HG02763 (cell line): ENCODE measurements around the gene HPCAL4.

ENCODE experiments used
- ATAC-seq: cut with Tn5 transposase; IDR thresholded peaks from one replicate; pipeline ENCODE4 v1.9.1; 2021; ENCODE audit warnings: mild to moderate bottlenecking, moderate library complexity; ENCODE audit not compliant: unreplicated experiment

HPCAL4 gene

DNA sequence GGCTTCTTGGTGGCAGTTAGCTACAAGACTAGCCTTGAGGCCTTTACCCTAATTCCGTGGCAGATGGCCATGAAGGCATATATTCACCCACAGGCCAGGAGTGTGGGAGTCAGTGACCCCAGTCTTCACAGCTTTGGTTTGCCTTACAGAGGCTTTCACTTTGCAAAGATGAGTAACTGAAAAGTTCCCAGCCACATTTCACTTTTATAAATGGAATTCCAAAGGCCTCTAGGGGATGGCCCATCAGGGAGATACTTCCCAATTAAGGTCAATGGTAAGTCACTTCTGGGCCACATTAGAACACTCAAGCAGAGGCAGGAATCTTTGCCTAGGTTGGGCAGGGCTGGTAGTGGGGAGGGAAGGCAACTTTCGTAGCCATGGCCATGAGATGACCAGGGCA, 38.7 kb downstream of the HPCAL4 start:
- no peak for ATAC-seq

DNA sequence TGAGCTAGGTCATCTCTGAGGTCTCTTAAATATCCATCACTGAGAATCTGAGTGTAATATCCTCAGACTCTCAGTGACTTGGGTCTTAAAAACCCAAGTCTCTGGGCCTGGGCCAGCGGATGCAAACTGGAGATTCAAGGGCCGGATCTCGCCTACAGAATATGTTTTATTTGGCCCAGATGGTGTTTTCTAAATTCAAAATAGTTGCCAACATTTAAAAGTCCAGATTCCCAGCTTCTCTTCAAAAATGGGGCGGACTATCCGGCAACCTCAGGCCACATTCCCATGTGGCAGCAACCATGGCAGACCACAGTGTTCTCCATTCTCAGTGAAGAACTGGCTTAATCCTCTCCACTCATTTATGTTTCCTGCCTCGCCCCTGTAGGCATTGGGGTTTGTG, 39.1 kb downstream of the HPCAL4 start:
- ATAC-seq = no peak

DNA sequence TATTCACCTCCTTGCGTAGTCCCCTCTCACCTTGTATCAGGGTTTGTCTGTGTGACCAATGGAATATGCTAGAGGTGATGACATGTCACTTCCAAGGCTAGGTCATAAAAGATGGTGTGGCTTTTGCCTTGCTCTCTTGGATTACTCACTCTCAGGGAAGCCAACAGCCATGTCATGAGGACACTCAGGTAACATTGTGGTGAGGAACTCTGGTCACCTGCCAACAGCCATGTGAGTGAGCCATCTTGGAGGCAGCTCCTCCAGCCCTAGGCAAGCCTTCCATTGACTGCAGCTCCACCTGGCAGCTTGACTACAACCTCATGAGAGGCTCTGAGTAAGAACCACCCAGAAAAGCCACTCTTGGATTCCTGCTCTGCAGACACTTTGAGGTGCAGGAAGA, 40.8 kb downstream of the HPCAL4 start:
- ATAC-seq = no peak

DNA sequence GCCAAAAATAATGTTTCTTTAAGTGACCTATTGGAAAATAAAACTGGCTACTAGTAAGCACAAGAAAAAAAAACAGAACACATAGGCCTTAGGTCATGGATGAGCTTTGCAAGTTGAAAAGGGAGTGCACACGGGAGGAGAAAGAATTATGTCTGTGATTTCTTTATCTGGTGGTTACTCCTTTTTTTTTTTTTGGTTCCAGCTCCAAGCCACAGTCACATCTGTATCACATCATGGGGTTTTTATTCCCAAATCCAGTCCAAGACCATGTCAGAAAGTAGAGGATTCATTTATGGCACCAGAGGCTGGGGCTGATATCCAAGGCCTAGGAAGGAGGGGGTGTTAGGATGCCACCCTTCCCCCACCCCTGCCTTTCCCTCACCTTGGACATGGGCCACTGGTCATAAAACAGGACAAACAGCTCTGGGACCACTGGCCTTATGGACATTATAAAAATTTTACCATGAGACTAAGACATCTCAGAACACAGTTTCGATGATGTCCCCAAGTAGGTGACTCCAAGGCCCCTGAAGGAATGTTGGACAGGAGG, 41.5 kb downstream of the HPCAL4 start:
- no peak for ATAC-seq

DNA sequence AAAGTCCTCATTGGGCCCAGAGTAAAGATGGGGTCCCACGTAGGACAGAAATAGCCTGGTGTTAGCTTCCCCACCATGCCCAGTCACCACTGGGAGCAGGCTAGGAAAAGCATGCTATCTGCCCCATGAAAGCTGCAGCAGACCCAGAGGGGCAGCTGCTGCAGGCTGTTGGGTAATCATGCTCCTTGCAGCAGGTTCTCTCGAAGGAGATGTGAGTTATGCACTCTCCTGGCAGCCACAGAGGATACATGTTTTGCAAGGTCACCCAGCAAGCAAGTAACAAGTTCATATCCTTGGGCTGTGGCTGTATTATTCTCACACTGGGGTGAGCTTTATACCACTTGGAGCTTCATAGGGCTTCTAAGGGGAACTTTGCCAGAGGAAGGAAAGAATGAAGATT, 42.7 kb downstream of the HPCAL4 start:
- no peak for ATAC-seq

DNA sequence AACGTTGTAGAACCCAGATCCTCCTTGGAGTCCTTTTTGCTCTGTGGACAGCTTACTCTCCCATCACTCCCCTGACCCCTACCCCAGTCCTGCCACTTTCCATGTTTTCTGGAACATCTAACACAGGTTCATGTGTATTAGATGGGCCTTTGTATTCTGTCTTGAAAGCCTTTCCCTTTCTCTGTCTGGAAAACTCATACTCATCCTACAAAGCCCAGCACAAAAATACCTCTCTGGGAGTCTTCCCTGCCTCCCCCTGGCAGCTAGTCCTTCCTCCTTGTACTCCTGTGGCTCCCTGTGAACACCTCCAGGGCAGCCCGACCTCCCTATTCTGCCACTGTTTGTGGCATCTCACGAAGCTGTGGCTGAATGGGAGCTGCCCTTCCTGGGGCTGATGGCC, 44.0 kb downstream of the HPCAL4 start:
- ATAC-seq = no peak

DNA sequence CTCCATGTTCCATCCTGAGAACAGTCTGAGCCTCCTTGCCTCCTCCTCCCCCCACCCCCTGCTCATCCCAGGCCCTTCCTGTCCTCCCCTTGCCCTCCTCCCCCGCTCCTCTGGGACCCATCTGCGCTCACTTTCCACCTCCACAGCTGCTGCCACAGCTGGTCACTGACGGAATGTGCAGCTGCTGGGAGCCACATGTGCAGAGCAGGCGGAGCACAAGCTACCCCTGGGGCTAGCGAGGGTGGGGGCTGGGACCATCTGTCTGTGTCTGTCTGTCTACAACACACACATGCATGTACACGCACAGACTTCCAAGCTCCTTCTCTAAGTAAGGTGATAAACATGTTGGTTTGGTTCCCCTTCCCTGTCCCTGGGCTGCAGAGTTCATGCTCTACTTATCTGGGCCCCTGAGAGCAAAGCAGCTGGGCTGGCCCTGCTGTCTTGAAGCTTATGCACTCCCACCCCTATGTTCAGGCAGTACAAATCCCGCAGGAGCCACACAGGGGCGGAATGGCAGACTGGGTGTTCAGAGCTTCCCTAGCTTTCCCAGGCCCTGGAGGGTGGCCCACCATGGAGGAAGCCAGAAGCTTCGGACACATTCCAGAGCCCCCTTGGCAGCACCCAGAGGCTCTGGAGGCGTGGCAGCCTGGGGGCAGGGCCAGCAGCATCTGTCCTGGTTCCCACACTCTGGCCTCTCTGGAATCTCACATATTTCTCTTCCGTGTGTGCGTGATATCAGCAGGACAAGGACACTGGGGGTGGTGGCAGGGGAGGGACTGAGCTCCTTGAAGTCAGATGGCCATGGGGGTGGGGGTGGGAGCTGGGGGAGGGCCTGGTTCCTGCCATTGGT, 44.8 kb downstream of the HPCAL4 start:
- ATAC-seq = no peak

DNA sequence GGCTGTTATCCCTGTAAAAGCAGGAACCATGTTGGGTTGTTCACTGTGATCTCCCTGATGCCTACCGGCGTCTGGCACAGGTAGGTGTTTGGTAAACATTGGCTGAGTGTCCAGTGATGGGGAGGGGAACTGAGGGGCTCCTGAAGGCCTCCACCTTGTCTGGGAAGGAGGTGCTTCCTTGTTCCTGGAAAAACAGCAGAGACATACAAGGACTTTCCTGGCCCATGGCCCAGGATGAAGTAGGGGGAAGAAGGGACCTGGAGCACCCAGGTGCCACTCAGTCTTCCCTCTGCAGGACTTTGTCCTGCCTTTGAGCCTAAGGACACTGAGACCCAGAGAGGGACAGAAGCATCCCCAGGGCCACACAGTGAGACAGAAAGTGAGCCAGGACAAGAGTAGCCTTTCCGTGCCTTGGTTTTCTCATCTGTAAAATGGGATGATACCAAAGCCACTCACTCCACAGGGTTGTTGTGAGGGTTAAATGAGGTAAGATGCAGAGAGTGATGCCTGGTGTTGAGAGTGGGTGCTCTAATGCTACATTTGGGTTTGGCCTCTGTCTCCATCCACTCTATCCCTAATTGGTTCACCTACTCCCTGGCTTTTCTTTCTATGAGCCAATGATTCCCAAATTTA, 45.7 kb downstream of the HPCAL4 start:
- ATAC-seq = no peak

DNA sequence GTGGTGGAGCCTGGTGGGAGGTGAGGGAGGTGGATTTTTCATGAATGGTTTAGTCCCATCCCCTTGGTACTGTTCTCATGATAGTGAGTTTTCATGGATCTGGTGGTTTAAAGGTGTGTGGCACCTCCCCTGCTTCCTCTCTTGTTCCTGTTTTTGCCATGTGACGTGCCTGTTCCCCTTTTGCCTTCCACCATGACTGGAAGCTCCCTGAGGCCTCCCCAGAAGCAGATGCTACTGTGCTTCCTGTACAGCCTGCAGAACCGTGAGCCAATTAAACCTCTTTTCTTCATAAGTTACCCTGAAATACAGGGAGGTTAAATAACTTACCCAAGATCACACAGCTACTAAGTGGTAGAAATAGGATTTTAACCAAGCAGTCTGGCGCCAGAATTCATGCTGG, 47.5 kb downstream of the HPCAL4 start:
- ATAC-seq = no peak

DNA sequence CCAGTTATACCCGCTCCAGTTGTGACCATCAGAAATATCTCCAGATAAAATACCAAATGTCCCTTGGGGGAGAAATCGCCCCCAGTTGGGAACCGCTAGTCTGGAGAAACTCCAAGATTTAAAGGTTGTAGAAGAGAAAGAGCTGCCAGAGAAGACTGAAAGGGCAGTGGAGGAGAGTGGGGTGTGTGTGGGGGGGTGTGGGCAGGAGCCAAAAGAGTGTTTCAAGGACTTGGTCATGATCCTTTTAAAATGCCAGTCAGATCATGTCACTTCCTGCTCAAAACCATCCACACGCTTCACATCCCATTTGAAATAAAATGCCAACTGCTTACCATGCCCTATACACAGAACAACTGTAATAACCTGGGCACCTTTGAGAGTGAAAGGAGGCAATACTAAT, 48.4 kb downstream of the HPCAL4 start:
- no peak for ATAC-seq

DNA sequence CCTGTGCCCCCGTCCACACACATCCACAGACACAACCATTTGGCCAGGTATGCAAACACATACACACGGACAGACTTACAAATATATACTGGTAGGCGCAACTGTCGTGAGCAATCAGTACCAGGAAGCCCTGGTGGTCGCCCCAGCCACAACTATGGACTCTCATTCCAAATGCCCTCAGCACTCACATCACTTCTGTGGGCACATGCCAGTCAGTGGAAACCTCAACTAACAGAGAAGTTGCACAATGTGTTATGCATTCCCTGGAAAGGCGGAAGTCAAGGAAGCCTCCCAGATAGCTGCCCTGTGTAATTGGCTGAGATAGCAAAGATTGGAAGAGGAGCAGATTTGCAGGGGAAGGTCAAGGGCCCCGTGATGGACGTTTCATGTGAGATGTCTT, 50.4 kb downstream of the HPCAL4 start:
- no peak for ATAC-seq

DNA sequence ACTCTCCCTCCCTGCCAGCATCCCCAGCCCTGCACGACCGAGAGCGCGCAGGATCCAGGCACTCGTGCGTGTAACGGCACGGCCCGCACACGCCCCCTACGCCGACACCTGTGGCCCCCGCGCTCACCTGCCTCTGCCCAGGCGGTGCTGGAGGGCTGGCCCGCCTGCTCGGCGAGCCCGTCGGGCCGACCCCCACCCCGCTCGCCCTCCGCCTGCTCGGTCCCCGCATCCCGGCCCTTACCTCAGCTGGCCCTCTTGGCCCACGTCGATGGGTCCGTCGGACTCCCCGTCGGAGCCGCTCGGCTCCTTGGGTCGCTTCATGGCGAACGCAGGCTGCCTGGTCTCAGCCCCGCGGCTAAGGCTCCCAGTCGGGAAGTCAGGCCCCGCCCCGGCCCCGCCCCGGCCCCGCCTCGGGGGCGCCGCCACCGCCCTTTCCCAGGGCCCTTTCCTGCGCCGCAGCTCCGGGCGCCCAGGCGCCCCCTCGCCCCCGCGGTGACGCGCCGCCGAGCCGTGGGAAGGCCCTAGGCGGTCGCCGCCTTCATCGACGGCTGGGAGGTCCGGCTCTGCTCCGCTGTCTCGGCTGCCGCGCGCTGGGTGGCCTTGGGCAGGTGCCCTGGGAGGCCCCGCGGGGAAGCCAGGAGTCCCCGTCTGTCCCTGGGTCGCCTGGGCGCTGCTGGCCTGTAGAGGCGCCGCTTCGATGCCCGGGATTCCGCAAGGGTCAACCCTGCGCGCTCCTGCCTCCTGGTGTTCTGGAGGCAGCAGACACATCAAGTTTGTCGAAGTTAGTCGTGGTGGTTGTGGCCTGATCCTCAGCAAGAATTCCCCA, 51.7 kb downstream of the HPCAL4 start, which contains the start of gene HEYL:
TSS of gene HEYL (minus strand) at position 339 of the 826 bp plus-strand sequence. CDS start at position 321, 18 bp downstream.
- no peak for ATAC-seq

DNA sequence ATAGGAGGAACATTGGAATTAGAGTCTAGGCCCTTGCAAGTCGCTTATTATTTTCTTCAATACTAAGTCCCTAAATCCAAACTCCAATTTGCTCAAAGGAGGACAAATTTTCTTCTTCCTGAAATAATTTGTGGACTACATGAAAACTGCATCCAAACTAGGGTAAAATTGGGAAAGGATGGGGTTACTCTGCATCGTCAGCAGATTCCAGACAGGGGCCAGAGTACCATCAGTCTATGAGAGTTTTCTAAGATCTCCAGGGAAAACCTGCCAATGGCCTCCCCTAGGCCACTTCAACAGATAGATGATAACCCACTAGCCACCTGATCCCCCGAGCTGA, 52.3 kb downstream of the HPCAL4 start:
- no peak for ATAC-seq

DNA sequence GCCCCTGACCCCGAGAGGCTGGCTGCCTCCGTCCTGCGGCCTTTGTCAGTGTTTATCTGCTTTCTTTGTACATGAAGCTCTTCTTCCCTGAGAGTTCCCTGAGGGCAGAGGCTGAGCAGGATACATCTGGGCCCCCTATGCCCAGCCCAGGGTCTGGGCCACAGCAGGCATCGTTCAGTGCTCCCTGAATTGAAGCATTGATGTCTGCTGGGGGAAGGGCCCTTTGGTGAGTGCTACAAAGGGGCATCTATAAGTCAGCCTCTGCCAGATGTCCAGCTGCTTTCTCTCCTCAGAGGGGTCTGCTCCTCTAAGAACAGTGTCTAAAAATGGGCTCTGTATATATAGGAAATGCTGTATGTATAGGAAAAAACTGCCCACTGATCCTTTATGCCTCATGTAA, 53.9 kb downstream of the HPCAL4 start:
- ATAC-seq = no peak

DNA sequence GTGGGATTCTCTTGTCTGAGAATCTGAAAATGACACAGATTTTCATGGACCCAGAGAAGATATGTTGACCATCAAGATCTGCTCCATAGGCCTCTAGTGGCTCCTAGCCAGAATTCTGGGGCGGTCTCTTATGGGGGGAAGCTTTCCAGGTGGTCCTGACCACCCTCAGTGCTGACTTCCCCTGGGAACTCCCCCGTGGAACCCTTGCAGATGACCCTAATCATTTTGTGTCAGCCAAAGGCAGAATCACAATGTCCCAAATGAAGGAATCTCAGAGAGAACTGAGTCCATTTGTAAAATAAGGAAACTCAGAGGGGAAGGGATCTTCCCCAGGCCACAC, 55.4 kb downstream of the HPCAL4 start:
- no peak for ATAC-seq

DNA sequence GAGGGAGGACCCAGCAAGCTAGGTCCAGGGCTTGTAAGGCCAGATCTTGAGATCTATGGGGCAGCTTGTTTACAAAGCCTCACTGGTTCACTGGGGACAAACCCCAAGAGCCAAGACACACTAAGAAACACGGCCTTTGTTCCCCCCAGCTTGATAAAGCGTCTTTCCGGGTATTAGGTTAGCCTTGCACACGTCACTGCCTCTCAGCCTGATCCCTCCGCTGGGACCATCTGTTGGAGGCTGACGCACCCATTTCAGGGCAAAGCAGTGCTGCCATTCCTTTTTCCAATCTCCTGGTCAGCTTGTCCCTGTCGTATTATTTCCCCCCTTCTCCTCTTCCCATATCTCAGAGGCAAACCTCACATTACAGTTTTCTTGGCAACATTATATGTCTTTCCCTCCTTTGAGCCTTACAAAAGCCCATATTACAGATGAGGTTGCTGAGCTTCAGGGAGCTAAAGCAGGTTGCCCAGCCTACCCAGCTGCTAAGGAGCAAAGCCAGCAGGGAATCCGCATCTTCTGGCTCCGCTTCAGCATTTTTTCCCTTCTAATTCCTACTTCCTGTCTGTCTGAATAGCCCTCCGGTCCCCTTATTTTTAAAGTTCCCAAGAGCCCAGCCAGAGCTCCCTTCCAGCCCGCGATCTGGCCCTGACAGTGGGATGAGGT, 55.9 kb downstream of the HPCAL4 start:
- no peak for ATAC-seq

DNA sequence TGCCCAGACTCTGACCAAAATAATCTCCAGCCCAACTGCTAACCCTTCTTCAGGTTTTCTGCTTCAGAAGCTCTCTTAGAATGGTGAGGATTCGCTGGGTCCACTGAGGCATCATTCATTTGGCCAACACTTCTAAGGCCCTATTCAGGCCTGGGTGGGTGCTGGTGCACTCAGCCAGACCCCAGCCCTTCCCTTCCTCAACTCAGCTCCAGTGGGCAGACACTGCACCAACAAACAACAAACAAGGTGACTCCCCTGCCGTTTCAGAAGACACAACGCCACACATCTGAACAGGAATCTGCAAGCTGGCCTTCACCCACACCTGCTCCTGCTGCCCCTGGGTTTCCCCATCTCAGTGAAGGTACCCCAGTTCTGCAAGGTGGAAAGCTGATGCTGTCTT, 57.8 kb downstream of the HPCAL4 start:
- ATAC-seq = no peak

DNA sequence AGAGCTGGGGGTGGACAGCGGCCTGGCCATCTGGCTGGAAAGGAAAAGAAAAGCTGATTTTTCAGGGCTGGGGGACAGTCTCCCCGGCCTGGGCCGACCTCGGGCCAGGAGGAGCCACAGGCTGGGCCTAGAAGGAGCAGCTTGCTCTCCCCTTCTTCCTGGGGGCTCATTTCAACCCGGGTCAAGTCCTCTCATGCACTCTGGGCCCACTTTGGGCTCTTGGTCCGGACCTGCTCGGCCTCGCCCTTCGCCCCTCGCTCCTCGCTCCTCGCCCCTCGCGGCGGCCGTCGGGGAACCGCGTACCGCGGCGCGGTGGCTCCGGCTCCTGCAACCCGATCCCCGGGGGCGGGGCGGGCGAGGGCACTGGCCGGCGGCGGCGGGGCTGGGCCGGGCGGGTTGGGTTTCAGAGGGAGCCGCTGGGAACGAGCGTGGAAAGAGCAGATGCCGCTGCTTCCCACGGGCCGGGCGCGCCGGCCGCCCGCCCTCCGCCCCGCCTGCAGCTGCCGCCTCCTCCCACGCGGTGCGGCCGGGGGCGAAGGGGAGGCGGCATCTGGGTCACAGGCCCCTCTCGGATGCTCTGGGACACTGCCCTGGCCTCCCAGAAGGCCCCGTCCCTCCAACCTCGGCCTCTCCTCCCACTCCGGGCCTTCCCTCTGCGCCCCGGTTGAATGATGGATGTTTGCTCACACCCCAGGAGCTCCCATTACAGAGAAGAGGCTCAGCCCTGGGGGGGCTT, 58.4 kb downstream of the HPCAL4 start:
- ATAC-seq = no peak

DNA sequence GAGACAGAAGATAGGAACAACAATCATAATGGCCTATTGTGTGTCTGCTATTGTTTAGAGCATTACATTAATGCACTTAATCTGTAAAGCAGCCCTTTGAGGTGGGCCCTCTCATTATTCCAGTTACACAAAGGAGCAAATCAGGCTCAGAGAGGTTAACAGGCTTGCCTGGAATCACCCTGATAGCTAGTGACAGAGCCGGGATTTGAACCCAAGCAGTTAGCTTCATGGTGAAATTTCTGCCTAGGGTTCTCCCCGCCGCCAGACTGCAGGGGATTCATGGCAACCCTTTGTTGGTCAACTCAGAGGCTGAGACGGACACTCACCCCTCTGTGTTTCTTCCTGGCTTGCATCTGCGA, 58.9 kb downstream of the HPCAL4 start:
- no peak for ATAC-seq
